AG04449 (cell line): Measurements from ENCODE around the gene C20orf204.

Experiments used
- CTCF ChIA-PET: fragments of 350-600 bp; formaldehyde crosslinking; extraction: SDS; loops from one replicate; lab custom pipeline; 2021; ENCODE audit warnings: antibody characterized with exemption; lab: Yijun Ruan, JAX
- POLR2A ChIA-PET: fragments of 400-600, 350-600 bp; formaldehyde crosslinking; extraction: SDS; loops from one replicate; lab custom pipeline; 2020; ENCODE audit warnings: antibody characterized with exemption, inconsistent platforms; lab: Yijun Ruan, JAX
- DNase-seq: peaks from one replicate; pipeline ENCODE4 v3.0.0-alpha.2; 2010; ENCODE audit warnings: low read depth, low spot score
- H3K4me3 ChIP-seq: 2 replicates; pipeline ENCODE4 v1.5.1; 2011; ENCODE audit warnings: low read depth, mild to moderate bottlenecking, control low read depth, low read length
- TF ChIP-seq, protein P1 (sequence below): IDR thresholded peaks from one replicate; pipeline ENCODE4 v1.5.1; 2011; ENCODE audit warnings: mild to moderate bottlenecking, moderate library complexity, low read length, control low read depth, inconsistent platforms; ENCODE audit not compliant: insufficient read depth; ENCODE audit errors: missing control alignments

The C20orf204 gene

DNA sequence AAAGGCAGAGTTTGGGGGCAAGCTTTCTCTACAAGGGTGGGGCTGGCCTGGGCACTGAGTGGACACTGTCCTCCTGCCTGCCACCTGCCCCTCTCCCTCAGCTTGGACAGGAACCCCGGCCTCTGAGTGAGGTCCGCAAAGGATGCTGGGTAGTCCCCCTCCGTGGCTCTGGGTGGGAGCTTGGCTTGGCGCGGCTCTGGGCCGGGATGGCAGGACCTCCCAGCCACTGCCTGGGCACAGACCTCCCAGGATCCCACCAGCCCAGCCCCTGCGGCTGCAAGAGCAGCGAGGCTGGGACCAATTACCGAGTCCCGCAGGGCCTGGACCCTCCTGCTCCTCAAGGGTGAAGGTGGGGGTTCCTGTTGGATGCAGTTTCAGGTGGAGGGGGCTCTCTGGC is 16.3 kb downstream of the C20orf204 start:
- TF ChIP-seq, protein P1, sequence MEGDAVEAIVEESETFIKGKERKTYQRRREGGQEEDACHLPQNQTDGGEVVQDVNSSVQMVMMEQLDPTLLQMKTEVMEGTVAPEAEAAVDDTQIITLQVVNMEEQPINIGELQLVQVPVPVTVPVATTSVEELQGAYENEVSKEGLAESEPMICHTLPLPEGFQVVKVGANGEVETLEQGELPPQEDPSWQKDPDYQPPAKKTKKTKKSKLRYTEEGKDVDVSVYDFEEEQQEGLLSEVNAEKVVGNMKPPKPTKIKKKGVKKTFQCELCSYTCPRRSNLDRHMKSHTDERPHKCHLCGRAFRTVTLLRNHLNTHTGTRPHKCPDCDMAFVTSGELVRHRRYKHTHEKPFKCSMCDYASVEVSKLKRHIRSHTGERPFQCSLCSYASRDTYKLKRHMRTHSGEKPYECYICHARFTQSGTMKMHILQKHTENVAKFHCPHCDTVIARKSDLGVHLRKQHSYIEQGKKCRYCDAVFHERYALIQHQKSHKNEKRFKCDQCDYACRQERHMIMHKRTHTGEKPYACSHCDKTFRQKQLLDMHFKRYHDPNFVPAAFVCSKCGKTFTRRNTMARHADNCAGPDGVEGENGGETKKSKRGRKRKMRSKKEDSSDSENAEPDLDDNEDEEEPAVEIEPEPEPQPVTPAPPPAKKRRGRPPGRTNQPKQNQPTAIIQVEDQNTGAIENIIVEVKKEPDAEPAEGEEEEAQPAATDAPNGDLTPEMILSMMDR = no peak
- ChIA-PET POLR2A (interaction anchor here (1.2 kb wide), 1 partner anchor 10 kb away, joined by 4 read pairs; the partner anchor contains the start of gene TCEA2), CTCF (interaction anchor here (1.0 to 3.1 kb wide), 3 partner anchors 8 to 68 kb away, joined by 4 to 24 read pairs (median 6); no protein-coding TSS in a partner anchor)
- no peak overlapping the region for H3K4me3 ChIP-seq
- no peak for DNase-seq

DNA sequence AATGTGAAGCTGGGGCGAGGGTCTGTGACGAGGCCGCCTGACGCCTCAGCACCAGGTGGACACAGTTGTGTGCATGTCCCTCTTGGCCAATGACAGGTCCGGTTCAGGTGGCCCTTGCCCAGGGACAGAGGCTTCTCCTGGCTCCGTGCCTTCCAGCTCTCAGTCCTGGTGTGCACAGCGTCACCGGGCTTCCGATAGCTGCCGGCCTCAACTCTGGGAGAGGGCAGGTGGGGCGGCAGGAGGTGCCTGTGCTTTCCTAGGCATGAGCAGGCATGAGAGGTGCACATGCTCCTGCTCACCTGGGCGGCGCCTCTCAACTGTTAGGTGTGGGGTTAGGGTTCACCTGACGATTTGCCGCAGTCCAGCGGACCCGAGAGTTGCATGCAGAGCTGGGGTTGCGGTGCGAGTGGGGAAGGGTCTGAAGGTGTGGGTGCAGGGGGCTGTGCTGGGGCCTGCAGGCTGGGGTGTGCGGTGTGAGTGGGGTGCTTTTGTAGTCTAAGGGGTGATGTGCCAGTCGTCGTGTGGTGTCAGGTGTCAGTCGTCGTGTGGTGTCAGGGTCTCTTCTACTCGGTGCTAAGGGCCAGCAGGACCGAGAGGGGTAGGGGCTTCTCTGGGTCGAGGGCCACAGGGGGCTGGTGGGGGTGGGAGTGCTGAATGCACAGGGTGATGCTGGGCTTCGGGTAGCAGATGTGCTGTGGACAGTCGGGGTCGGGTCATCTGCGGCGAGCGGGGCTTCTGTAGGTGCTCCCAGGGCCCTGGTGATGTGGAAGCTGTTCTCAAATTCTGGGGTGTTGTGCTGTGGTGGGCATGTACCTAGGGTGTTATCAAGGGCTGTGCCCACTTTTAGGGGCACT is 17.2 kb downstream of the C20orf204 start:
- H3K4me3 ChIP-seq = no peak overlapping the region
- DNase-seq = no peak
- CTCF ChIA-PET = interaction anchor here (0.9 to 3.1 kb wide), 7 partner anchors 9 to 515 kb away, joined by 3 to 24 read pairs (median 4); partner anchors contain the start of gene TCEA2
- POLR2A ChIA-PET = interaction anchor here (1.2 kb wide), 1 partner anchor 10 kb away, joined by 4 read pairs; the partner anchor contains the start of gene TCEA2
- TF ChIP-seq, protein P1 = no peak

DNA sequence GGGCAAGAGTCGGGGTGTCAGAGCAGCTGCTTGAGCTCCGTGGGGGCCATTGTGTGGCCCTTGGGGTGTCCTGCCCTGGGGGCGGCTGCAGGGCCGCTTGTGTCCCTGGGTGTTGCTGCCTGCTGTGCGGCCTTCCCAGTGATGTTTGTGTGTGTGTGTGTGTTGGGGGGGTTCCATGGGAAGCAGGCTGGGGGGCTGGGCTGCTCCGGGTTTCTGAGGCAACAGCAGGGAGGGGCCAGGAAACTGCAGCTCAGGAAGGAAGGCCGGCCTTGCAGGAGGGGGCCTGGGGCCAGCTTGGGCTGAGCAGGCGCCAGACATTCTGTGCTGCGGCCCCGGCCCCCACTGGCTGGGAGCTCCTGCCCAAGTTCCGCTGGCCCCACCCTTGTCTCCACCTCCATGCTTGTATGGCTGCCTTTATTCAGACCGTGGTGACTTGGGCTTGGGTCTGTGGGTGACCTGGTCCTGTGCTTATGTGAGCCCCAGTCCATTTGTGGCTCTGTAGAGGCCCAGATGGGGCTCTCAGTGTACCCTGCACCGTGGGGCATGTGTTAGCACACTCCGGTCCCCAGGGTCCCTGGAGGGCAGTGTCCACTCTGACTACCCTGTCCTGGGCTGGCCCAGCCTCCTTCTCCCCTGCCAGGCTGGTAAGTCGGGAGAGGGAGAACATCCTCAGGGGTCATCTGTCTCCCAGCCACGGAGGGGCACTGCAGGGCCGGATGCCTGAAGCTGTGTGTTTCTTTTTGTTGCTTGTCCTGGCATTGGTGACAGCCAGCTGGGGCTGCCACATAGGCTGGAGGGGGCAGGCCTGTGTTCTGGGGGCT is 18.1 kb downstream of the C20orf204 start:
- CTCF ChIA-PET = interaction anchor here (0.9 to 3.1 kb wide), 8 partner anchors 8 to 516 kb away, joined by 3 to 24 read pairs (median 5); partner anchors contain the start of gene TCEA2
- DNase-seq = no peak
- TF ChIP-seq, protein P1 = peak; percentile 46
- POLR2A ChIA-PET = interaction anchor here (1.3 kb wide), 1 partner anchor 9 kb away, joined by 6 read pairs; the partner anchor contains the start of gene TCEA2
- H3K4me3 ChIP-seq = no peak overlapping the region

DNA sequence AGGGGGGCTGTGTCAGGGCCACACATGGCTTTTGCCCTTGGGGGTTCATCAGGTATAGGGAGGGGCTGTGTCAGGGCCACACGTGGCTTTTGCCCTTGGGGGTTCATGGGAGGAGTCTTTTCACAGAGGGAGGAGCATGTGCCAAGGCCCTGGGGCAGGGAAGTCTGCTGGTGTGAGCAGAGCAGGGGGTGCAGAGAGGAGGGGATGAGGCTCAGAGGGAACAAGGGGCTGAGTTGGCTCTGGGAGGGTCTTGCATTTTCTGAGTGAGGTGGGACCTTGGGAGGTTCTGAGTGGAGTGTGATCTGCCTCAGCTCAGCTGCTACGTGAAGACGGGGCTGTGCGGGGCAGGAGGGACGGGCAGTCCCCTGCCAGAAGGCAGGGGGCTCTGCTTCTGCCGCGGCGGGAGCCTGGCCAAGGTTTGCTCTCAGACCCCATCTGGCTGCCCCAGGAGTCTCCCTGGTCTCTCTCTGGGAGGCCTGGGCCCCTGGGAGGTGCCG is 19.5 kb downstream of the C20orf204 start:
- DNase-seq = no peak
- no peak overlapping the region for H3K4me3 ChIP-seq
- CTCF ChIA-PET = interaction anchor here (1.4 to 2.2 kb wide), 4 partner anchors 10 to 75 kb away, joined by 3 to 8 read pairs (median 6); partner anchors contain the start of genes PRPF6 and SAMD10
- TF ChIP-seq, protein P1 = no peak
- POLR2A ChIA-PET = interaction anchor here (1.3 kb wide), 1 partner anchor 7 kb away, joined by 6 read pairs; the partner anchor contains the start of gene TCEA2

DNA sequence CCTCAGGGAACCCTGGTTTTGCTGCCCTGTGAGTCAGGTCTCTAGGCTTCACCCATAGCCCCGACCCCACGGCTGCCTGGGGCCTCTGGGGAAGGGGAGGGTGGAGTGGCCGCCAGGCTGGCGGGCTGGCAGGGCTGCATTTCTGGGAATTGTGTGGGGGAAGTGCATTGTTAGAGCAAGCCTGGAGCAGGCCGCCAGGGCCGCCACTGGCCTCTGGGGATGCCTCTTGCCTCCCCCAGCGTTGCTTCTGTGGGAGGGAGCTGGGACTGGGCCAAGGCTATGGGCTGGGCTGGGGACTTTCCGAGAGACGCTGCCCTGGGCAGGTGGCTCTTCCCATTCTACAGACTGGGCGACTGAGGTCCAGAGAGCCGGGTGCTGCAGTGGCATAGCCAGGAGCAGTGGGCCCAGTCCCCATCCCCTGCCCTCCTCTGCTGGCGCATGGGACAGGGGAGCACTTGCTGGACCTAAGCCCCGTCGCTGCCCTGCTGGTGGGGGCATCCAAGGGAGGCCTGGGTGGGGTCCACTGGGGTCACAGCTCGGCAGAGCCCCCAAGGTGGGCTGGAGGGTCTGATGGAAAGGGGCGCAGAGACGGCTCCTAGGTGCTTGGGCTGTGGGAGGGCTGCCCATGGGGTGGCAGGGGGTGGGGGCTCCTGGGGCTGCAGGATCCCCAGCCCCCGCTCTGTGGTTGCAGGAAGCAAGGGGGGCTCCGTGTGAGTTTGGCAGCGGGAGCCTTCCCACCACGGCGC is 20.1 kb downstream of the C20orf204 start:
- POLR2A ChIA-PET = no interaction called here
- CTCF ChIA-PET = interaction anchor here (0.9 to 7.3 kb wide), 6 partner anchors 16 to 99 kb away, joined by 3 to 54 read pairs (median 4); partner anchors contain the start of genes PRPF6, SAMD10 and UCKL1
- TF ChIP-seq, protein P1 = no peak
- no peak overlapping the region for H3K4me3 ChIP-seq
- no peak for DNase-seq
